Glomerular visceral epithelial cell (primary cell): ENCODE results near the gene SORCS2.

ENCODE experiments used
- DNase-seq: peaks from one replicate; pipeline ENCODE4 v3.0.0-alpha.2; 2016; ENCODE audit errors: extremely low spot score

The SORCS2 gene

DNA sequence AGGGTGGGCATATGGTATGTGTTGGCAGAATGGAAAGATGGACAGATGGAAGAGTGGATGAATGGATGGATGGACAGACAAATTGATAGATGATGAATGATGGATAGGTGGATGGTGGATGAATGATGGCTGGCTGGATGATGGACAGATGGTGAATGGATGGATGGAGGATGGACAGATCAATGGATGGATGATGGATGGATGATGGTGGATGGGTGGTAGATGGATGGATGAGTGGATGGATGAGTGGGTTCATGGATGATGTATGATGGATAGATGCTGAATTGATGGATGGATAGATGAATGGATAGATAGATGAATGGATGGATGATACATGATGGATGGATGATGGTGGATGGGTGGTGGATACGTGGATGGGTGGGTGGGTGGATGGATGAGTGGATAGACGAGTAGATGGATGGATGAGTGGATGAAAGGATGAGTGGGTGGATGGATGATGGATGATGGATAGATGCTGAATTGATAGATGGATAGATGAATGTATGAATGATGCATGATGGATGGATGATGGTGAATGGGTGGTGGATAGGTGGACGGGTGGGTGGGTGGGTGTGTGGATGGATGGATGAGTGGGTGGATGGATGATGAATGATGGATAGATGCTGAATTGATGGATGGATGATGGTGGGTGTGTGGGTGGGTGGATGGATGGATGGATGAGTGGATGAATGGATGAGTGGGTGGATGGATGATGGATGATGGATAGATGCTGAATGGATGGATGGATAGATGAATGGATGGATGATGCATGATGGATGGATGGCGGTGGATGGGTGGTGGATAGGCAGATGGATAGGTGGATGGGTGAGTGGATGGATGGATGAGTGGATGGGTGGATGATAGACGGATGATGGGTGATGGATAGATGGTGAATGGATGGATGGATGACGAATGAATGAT is 497.7 kb downstream of the SORCS2 start:
- DNase-seq: no peak

DNA sequence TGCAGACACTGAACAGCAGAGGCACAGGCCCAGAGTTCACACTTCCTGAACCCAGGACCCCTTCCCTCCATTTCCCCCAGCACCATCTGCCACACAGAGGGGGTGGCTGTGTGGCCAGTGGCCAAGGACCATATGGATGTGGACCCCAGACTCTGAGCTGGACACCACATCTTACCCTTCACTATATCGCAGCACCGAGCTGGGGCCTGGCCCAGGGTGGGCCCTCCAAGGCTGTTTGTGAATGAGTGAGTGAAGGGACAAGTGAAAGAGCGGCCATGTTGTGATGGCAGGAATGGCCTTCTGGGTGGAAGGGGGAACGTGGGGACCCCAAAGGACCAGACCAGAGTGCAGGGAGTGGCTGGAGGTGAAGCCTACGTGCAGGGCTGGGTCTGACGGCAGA is 498.7 kb downstream of the SORCS2 start:
- DNase-seq: no peak

DNA sequence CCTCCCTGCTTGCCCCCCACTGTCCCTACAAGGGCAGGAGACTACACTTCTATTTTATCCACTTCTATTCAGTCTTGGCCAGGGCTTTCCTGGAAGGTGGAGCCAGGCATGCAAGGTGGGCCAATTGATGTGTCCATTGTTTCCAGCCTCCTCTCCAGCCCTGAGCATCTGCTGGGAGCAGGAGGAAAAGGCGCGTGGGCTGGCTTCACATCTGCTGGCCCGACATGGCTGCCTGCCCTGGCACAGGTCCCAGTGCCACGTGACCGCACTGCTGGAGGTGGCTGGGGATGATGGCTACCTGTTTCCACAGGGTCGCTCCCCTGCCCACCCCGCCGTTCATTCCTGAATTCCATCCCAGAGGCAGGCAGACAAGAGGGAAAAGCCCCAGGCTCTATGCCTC is 499.6 kb downstream of the SORCS2 start:
- DNase-seq: no peak

DNA sequence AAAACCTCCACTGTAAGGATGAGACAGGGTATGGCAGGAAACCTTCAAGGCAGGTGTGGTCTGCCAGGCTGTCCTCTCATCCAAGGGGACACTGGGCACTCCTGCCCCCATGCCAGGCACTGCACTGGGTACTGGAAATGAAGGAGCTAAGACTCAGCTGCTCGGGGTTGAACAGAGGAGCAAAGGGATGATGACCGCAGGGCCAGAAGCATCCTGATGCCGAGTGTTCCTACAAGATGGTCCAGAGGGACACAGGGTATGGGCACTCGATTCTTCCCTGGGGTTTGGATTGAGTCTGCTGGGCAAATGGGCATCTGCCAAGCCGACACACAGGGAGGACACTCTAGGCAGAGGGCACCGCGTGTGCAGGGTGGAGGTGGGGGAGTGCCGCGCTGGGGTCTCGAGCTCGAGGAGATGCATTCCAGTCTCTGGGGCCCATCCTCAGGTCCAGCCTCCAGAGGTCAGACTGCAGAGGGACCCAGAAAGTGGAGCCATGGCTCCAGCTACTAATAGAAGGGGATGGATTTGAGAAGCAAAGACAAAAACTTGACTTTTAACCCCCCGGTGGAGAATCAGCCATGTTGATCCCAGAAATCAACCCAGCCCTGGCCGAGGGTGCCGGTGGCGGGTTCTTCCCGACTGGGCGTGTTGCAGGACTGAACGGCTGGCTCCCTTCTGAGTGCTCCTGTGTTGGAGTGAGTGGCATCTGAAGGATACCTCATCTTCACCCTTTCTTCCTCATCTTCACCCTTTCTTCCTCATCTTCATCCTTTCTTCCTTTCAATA is 500.3 kb downstream of the SORCS2 start:
- DNase-seq: no peak

DNA sequence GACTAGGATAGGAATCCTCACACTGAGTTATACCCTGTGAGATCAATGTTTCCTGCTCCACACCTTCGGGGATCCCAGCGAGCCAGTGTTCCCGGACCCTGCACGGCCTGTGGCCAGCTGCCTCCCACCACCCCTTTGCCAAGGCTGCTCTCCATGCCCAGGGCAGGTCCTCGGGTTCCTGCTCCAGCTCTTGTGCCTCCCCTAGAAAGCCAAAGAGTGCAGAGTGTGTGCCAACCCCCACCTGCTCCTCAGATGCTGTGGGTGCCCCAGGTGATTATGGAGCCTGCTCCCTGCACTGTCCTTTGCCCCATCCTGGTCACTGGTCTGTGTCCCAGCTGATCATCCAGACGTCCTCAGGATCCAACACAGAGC is 500.9 kb downstream of the SORCS2 start:
- no peak for DNase-seq

DNA sequence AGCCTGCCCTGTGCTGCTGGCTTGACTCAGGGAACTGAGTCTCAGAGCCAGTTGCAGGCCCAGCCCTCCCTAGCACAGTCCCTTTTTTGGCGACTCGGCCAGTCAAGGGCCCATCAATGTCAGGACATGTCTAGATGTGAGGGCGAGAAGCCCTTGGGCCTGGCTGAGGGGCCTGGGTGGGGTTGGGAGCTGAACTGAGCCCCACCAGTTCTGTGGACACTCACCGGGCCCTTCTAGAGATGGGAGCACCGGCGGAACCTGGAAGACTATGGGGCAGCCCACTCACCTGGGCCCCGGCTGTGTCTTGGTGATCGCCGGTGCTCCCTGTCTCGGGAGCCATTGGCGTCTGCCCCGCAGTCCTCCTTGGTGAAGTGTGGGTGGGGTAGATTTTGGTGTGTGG is 501.4 kb downstream of the SORCS2 start:
- DNase-seq: no peak

DNA sequence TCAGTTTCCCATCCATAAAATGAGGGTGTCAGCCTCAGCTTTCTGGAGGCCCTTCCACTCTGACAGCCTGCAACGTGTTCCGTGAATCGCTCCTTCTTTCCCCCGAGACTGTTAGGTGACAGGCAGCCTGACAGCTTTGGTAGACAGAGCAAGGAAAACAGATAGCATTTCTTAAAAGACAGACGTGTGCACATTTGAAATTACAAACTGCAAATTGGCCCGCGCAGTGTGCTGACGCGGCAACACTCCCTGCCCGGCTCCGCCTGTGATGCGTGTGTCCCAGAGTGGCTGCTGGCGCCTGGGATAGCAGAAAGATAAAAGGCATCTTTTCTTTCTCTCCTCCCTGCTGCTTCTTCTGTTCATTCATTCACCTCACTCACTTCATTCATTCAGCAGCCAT is 502.0 kb downstream of the SORCS2 start:
- DNase-seq: no peak

DNA sequence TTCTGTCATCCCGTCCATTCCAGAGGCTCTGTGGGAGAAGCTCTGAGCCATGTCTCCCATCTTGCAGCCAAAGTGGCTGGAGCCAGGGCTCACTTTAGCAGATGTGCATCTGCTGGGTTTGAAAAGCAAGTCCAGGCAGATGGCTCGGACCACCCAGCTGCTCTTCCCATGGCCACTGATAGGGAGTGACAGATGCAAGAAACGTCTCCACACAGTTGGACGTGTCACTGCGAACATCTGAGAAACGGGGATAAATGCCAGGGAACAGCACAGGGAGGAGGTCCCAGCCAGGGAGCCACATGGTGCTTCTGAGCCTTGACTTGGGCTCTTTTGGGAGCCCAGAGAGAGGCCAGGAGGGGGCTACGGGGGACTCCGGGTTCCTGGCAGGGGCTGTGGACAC is 505.0 kb downstream of the SORCS2 start:
- DNase-seq: no peak

DNA sequence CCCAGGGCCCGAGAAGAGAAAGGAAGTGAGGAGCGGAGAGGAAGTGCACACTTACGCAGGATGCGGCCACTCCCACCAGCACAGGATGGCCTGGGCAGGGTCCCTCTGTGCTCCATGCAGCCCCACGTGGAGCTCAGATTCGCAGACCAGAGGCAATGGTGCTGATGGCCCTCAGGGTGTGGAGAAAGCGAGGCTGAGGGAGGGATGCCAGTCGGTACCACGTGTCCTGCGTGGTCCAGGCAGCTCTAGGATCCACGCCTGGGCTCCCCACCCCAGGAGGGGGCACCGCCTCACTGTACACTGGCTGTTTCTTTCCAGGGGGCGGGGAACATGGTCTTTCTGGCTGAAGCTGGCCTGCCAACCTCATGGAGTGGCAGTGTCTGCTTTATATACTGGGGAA is 505.5 kb downstream of the SORCS2 start:
- DNase-seq: no peak

DNA sequence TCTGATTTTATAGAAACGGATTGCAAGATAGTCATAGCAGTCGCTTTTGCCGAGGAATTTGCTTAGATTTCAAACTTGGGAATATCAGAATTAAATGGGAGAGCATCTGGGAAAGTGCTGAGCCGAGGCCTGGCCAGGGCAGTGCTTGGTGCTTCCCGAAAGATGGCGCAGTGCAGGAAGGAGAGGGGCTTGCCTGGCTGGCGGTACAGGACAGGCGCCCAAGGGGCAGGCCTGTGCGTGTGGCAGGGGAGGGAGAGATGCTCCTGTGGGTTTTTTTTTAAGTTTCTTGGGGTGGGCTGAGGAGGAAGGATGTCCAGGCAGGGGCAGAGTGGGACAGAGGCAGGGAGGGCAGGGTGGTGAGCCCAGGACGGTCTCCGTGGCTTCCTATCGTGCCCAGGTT is 506.2 kb downstream of the SORCS2 start:
- no peak for DNase-seq

DNA sequence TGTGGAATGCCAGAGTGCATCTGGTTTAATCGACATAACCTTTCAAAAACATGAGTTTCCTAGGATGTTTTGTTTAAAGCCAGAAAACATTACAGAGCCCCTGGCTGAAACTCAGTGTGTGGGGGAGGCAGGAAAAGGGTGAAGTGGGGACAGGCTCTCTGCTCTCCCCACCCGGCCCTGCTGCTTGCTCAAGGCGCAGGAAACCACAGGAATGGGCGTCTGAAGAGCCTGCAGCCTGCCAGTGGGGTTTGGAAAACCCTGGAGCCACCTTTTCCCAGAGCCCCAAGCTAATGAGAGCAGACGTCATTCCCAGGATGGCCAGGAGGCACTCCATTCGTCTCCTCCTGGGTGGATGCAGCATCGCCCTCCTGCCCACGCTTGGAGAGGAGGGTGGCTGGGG is 506.7 kb downstream of the SORCS2 start:
- DNase-seq: peak; percentile 9

DNA sequence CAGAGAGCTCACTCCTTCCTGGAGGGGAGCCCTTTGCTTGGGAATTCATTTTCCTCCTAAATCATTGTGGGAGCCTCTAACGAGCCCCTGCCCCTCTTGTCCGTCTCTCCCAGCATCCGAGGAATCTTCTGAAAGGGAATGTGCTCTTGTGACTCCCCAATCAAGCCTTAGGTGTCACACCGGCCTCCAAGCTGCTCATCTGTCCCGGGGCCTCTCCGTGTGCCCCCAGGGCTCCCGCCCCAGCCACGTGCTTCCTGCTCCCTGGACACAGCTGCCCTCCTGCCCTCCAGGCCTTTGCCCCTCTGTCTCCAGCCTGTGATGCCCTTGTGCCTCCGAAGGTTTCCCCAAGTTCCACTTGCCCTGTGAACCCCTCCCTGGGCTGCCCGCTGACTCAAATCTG is 507.5 kb downstream of the SORCS2 start:
- DNase-seq: no peak

DNA sequence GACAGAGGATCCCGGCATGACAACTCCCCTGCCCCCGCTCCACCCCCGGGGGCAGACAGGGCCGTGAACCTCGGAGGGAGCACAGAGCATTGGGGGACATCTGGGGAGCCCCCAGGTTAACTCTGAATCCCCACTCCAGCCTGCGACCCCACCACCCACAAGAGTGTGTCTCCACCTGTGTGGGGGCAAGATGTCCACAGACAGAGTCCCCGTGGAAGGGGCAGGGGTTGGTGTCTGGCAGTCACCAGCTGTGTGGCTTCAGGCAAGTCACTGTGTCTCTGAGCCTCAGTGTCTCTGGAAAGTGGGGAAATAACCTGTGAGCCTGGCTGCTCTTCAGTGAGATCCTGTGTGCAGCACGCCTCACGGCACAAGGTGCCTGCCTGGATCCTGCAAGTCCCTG is 508.3 kb downstream of the SORCS2 start:
- no peak for DNase-seq

DNA sequence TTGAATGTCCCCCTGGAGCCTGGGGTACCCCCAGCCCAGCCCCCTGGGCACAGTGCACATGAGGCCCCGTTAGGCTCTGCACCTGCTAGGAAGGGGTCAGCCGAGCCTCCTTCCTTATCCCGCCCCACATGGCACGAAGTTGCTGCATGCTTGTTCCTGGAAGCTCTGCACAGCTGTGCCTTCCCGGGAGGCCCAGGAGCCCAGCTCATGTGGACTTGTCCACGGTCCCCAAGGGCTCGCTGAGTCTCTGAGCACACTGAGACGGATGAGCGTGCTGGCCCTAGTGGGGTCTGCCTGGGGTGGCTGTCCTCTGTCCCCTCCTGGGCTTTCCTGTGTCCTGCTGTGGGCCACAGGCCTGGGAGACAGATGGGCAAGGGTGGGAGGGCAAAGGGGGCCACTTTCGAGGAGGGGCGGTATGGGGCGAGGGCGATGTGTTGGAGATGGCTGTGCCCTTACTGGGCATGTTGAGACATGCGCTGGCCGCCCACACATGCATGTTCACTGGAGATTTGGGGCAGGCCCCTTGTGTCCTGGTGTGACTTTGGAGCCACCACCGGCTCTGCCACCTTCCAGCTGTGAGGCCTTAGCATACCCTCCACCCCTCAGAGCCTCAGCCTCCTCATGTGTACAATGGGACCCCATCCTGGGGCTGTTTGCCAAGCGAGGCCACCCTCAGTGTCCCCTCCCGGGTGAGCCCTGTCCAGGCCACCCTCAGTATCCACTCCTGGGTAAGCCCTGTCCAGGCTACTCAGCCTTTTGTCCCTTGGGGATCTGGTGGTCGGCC is 509.7 kb downstream of the SORCS2 start:
- no peak for DNase-seq

DNA sequence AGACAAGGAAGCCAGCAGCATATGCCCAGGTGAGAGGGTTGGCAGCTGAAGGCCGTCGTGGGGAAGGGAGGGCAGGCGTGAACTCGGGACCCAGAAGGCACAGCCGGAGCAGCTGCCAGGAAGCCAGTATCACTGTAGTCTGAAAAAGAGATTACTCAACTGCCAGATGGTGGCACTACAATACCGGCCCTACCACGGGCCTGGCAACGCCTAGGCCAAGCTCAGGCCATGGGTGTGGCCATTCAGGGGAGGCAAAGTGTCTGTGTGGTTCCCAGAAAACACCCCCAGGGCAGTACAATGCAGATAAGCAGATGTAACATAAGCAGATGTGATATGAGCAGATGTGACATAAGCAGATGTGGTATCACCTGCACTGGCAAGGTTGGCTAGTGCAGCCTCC is 511.4 kb downstream of the SORCS2 start:
- no peak for DNase-seq

DNA sequence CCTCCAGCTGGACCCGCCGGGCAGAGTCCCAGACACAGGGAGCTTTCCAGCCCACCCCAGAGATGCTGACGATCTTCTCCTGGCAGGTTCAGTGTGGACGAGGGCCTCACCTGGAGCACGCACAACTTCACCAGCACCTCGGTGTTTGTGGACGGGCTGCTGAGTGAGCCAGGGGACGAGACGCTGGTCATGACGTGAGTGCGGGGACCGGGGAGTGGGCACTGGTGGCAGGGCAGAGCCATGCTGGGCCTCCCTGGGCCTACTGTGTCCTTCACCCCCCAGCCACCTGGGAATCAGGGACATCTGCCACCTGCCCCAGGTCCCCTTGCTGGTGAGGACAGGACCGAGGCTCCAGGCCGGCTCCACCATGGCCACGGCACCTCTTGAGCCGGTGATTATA is 511.8 kb downstream of the SORCS2 start:
- no peak for DNase-seq

DNA sequence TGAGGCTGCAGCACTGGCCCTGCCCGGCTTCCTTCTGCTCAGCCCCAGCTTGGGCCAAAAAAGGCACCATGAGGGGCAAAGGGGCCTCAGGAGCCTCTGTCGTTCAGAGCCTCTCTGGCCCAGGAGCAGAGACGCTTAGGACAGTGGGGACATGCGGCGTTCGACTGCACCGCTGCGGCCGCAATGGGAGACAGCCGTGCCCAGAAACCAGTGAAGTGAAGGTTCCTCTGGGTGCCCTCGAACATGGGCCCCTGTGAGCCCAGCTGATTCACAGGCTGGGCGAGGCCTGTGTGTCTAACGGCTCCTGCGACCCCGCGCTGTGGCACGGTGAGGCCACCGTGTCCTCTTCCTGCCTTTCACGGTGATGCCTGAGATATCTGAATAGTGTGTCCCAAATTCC is 512.3 kb downstream of the SORCS2 start:
- no peak for DNase-seq

DNA sequence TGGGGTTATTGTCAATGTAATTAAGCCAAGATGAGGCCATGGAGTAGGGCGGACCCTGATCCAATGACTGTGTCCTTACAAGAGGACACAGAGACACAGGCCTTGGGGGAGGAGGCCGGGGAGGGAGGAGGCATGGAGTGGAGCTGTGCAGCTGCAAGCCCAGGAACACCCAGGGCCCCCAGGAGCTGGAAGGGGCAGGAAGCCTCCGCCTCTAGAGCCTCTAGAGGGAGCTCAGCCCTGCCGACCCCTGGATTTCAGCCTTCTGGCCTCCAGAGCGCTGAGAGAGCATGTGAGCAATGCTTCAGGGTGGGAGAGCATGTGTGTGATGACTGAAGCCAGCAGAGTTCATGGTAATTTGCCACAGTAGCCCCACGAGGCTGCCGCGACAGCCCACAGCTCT is 512.7 kb downstream of the SORCS2 start:
- no peak for DNase-seq

DNA sequence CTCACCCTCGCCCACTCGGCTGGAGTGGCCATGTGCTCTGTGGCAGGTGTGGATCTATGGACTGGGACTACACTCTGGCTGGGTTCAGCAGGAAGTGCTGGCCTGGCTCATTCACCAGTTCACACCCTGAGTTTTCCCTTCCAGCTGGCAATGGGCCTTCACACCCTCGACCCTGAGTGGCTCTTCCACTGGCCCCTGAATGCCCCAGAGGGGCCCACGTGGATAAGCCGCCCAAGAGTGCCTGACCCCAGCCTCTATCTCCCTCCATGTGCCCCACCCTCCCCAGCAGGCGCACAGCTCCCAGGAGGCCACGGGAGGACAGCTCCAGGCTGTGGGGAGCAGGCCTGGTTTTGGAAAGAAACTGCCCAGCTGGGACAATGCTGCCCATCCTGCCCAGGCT is 513.3 kb downstream of the SORCS2 start:
- DNase-seq: no peak

DNA sequence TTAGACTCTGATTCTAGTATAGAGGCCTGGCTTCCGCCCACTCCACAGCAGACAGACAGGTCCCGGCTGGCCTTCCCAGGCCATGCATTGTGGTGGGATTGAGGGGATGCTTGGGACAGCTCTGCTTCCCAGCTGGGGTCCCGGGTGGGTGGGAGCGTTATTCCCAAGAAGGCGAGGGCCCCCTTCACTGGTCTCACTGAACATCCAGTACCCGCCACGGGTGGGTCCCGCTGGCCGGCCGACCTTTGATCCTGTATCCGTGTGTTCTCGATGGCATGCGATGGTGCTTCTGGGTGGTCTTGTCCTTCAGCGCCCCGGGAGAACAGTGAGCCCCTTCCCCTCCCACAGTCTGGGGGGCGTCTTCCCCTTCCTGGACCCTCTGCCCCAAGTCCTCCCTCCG is 515.9 kb downstream of the SORCS2 start:
- DNase-seq: no peak

DNA sequence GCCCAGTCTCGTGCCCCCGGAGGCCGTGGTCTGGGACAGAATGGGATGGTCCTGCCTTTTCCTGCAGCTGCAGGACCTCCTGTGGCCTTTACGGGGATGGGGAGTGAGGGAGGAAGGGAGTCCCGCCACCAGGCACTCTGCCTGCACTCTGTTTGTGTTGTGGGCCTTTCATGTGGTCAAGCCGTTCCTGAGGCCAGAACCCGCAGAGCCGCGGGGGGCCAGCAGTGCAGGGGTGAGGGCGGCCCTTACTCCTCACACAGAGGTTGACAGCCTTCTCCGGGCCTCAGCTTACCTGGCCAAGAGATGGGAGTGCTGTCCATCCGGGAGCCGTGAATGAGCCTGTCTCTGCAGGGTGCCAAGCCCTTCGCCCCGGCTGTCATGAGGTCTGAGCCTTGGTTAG is 516.6 kb downstream of the SORCS2 start:
- no peak for DNase-seq

DNA sequence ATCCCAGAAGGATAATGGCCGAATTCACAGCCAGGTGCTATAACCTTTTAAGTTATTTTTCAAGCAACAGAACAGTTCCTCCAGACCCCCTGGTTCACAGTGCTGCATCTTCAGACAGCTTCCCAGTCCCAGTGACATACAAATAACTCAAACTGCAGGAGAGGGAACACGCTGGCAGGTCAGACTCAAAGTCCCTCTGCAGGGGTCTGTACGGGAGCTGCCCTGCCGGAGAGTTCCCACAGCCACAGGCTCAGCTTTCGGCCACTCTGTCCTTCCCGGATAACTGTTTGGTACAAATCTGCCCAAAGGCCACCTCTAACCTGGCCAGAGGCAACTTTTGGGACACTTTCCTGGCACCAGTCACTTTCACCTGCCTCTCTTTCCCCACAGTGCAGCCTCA is 517.1 kb downstream of the SORCS2 start:
- no peak for DNase-seq

DNA sequence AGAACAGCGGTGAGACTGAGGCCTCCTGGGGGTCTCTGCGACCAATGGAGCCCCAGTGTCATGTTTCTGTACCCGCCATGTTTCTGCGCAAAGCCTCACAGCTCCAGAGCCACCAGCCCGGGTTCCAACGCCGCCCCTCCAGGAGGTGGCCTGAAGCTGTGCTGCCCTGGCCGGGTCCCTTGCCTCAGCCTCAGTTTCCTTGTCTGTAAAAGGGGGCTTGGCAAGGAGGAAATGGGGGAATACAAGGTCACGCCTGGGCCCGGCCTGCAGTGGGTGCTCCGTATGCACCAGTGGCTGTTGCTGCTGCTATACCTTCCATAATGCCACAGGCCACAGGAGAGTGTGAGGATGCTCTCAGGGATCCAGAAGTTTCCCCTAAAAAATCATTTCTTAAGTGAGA is 517.8 kb downstream of the SORCS2 start:
- no peak for DNase-seq
